Measurements from ENCODE around the gene SMIM35. TPM values are rescaled to one million over a fixed set of nuclear protein-coding genes. Genes with fewer than 3 reads are reported as not detected.
A peak's percentile ranks its signal among the peaks of the same experiment; 100 is the strongest.

Gene SMIM35
- total RNA-seq, 1 donor from 2014 or later: not detected

DNA sequence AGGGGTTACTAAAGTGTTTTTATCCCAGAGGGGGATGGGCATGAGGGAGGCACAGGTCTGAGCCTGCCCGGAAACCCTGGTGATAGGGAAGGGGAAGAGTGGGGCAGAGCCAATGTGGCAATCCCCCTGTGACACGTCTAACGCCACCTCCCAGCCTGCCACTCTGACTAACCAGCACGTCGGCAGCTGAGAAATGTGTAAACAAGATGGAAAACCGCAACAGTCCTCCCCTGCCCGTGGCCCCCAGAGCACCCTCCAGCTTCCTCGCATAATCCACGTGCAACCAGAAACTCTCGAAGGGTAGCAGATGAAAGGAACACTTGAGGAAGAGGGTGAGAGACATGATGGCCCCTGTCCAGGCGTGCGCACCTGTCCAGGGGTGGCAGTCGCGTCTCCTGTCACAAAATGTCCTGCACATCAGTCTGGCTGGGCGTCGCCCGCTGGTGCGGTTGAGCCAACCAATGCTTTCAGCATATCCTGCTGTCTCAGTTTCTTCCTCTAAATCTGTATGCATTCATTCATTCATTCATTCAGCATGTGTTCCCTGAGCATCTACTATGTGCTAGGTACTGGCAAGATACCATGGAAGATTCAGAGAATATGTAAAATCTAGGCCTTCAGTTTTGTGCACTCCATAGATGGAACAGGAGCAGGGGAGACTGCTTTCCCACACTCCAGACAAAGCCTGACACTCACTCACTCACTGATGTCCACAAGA is 5.4 kb downstream of the SMIM35 start:
- TF ChIP-seq, protein P1, sequence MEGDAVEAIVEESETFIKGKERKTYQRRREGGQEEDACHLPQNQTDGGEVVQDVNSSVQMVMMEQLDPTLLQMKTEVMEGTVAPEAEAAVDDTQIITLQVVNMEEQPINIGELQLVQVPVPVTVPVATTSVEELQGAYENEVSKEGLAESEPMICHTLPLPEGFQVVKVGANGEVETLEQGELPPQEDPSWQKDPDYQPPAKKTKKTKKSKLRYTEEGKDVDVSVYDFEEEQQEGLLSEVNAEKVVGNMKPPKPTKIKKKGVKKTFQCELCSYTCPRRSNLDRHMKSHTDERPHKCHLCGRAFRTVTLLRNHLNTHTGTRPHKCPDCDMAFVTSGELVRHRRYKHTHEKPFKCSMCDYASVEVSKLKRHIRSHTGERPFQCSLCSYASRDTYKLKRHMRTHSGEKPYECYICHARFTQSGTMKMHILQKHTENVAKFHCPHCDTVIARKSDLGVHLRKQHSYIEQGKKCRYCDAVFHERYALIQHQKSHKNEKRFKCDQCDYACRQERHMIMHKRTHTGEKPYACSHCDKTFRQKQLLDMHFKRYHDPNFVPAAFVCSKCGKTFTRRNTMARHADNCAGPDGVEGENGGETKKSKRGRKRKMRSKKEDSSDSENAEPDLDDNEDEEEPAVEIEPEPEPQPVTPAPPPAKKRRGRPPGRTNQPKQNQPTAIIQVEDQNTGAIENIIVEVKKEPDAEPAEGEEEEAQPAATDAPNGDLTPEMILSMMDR (conservative IDR thresholded peaks at IDR 0.05; ENCODE audit: low read depth, low read length): no peak
- DNase-seq (ENCODE audit: low read depth): no peak
- no peak overlapping the region for H3K4me3 ChIP-seq (ENCODE audit: low read depth, low read length)

DNA sequence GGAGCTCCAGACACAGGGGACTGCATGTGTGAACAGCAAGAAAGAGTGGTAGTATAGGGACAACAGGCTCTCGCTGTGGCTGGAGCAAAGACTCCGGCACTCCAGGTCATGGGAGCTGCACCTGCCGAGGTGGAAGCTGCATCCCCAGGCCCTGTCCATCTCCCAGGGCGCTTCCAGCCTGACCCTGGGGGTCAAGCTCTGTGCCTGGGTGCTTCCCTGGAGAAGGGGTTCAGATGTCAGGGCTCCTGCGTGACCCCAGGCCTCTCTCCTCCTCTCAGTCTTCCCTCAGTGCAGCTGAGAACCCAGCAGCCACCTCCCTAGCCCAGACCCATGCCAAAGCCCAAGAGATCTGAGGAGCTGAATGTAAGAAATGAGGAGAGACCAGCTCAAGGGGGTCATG is 6.5 kb downstream of the SMIM35 start:
- no peak overlapping the region for H3K4me3 ChIP-seq (ENCODE audit: low read depth, low read length)
- TF ChIP-seq, protein P1 (conservative IDR thresholded peaks at IDR 0.05; ENCODE audit: low read depth, low read length): no peak
- DNase-seq (ENCODE audit: low read depth): no peak

DNA sequence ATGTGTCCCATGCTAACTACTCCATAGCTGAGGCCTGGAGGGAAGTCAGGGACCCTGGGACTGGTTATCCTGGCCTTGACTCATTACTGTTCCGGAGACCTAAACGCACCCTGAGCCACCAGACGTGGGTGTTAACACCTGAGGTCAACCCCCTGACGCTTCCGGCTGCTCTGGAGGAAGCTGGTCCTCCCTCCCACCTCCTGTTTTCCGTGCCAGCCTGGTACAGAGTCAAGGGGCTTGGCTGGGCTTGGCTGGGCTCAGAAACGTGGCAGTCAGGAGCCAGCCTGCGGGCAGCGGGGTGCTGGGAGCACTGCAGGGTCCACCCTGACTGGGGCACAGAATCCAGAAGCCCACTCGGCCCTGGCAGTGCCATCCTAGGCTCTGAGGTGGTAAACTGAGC is 7.3 kb downstream of the SMIM35 start:
- peak overlapping the region; percentile 19 for H3K4me3 ChIP-seq (ENCODE audit: low read depth, low read length)
- TF ChIP-seq, protein P1 (conservative IDR thresholded peaks at IDR 0.05; ENCODE audit: low read depth, low read length): no peak
- DNase-seq (ENCODE audit: low read depth): no peak

DNA sequence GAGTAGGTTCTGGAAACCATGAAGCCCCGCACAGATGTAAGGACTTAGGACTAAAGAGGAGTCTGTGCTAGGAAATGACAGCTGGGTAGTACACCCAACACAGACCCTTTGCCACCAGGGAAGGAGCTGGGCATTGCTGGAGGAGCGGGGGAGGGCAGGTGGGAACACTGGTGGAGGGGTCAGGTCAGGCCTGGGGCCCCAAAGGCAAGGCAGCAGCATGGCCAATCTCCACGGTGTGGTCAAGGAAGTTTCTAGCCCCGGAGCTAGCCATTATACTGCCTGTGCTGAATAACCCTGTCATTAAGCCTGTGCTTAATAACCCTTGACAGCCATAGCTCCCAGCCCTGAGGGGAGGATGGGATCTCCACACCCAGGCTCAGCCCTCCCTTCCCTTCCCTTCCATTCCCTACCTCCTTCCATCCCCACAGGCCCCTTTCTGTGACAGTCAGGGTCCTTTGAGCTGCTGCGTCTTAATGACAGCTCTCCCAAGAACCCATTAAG is 7.8 kb downstream of the SMIM35 start:
- TF ChIP-seq, protein P1 (conservative IDR thresholded peaks at IDR 0.05; ENCODE audit: low read depth, low read length): no peak
- peak overlapping the region; percentile 31 for H3K4me3 ChIP-seq (ENCODE audit: low read depth, low read length)
- DNase-seq (ENCODE audit: low read depth): no peak

DNA sequence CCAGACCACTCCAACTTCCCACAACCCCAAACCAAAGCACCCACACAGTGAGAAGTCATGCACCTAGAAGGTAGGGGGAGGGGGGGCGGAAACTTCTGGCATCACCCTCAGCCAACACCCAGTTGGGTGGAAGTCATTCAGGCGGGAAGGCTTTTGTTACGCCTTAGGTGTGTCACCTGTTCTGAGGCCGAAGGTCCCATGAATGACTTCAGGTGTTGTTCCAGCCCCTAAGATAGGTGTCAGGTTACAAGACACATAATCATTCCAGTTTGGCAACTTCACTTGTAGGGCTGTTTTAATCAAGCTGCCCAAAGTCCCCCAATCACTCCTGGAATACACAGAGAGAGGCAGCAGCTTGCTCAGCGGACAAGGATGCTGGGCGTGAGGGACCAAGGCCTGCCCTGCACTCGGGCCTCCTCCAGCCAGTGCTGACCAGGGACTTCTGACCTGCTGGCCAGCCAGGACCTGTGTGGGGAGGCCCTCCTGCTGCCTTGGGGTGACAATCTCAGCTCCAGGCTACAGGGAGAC is 9.9 kb downstream of the SMIM35 start, which contains the start of gene TMPRSS4:
TMPRSS4 (plus strand) TSS at position 325 of the 528 bp plus-strand sequence. CDS start 225 bp downstream, outside the sequence.
- DNase-seq (ENCODE audit: low read depth): no peak
- TF ChIP-seq, protein P1 (conservative IDR thresholded peaks at IDR 0.05; ENCODE audit: low read depth, low read length): no peak
- peak within 1 kb of the TSS; percentile 37 for H3K4me3 ChIP-seq (ENCODE audit: low read depth, low read length)

DNA sequence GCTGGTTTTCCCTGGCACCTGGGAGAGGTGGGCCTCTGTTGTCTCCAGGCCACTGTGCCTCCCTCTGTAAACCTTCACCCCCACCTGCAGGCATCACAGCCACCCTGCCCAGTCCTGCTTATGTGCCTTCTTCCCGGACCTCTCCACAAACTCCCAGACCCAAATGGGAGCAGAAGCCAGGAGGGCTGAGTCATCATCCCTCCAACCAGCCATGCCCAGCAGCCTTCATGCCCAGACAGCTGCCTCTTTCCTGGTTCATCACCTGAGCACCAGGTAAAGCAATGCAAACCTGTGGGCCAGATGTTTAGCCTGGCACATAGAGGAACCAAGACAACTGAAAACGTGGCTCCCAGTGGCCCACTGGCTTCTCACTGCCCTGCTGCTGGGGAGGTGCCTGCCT is 12.0 kb downstream of the SMIM35 start:
- no peak overlapping the region for H3K4me3 ChIP-seq (ENCODE audit: low read depth, low read length)
- TF ChIP-seq, protein P1 (conservative IDR thresholded peaks at IDR 0.05; ENCODE audit: low read depth, low read length): no peak
- DNase-seq (ENCODE audit: low read depth): no peak

Data from epithelial cell of proximal tubule (primary cell).